B cell (primary cell): ENCODE data around the gene TRNP1. TPM values are rescaled to one million over a fixed set of nuclear protein-coding genes. Genes with fewer than 3 reads are reported as not detected.

Source experiments
- ATAC-seq: fragments of 200-7000 bp; cut with Tn5 transposase; one replicate; pipeline ENCODE4 v1.10.0; 2021; ENCODE audit warnings: low read depth, mild to moderate bottlenecking, moderate number of reproducible peaks, moderate library complexity
- CTCF ChIA-PET: fragments of 350-600 bp; sonication (Branson Sonifier 250); formaldehyde crosslinking; loops from one replicate; lab custom pipeline; 2021; ENCODE audit warnings: antibody characterized with exemption, inconsistent platforms; lab: Charles Lee
- POLR2A ChIA-PET: fragments of 350-600 bp; sonication (Branson Sonifier 250); formaldehyde crosslinking; loops from one replicate; lab custom pipeline; 2021; ENCODE audit warnings: antibody characterized with exemption; lab: Charles Lee
- DNase-seq: peaks from one replicate; pipeline ENCODE4 v3.0.0; 2013
- H2AFZ ChIP-seq: 2 replicates; pipeline ENCODE4 v1.6.1; 2012; ENCODE audit warnings: mild to moderate bottlenecking, low read depth, low read length; ENCODE audit not compliant: insufficient read depth, poor library complexity, severe bottlenecking
- H3K27ac ChIP-seq, 2 donors: 1 replicate in 1 of 2; 2 replicates in 1 of 2; pipeline ENCODE4 v1.5.1; 2012 to 2013; ENCODE audit warnings: low read length in 2 of 2, mild to moderate bottlenecking in 2 of 2, moderate library complexity in 1 of 2
- H3K27me3 ChIP-seq, 4 experiments: fragments of 200-600 bp in 1 of 4; sonication (generic) in 1 of 4; replicated peaks in 1 of 4; 1 replicate in 2 of 4; 2 replicates in 2 of 4; pipeline versions ENCODE4 v1.6.1 to v1.7.0; 2013 to 2016; ENCODE audit warnings: low read length in 3 of 4, mild to moderate bottlenecking in 2 of 4, mixed read lengths in 1 of 4, moderate library complexity in 1 of 4; ENCODE audit not compliant: insufficient read depth in 4 of 4, control insufficient read depth in 3 of 4; ENCODE audit errors: control extremely low read depth in 1 of 4
- H3K36me3 ChIP-seq, 2 experiments: replicated peaks in 1 of 2; 1 replicate in 1 of 2; 2 replicates in 1 of 2; pipeline versions ENCODE4 v1.6.1 to v1.7.1; 2013; ENCODE audit warnings: low read length in 1 of 2; ENCODE audit not compliant: insufficient read depth in 2 of 2, control insufficient read depth in 1 of 2; ENCODE audit errors: control extremely low read depth in 1 of 2, extremely low read depth in 1 of 2
- H3K4me1 ChIP-seq, 2 donors: fragments of 200-600 bp in 1 of 2; sonication (generic) in 1 of 2; 1 replicate in 1 of 2; 2 replicates in 1 of 2; pipeline versions ENCODE4 v1.5.1 to v1.6.1; 2013 to 2017; ENCODE audit warnings: low read length in 2 of 2; ENCODE audit not compliant: control insufficient read depth in 2 of 2, insufficient read depth in 2 of 2
- H3K4me2 ChIP-seq: replicated peaks from 2 replicates; pipeline ENCODE3; 2012; ENCODE audit warnings: mild to moderate bottlenecking, low read depth, low read length; ENCODE audit not compliant: poor library complexity, severe bottlenecking
- H3K4me3 ChIP-seq, 5 experiments: fragments of 200-600 bp in 1 of 5; sonication (generic) in 1 of 5; 1 replicate in 3 of 5; 2 replicates in 2 of 5; pipeline versions ENCODE4 v1.5.1 to v1.7.0; 2011 to 2016; ENCODE audit warnings: low read length in 4 of 5, mild to moderate bottlenecking in 4 of 5, low read depth in 2 of 5, control low read depth in 1 of 5, moderate library complexity in 1 of 5; ENCODE audit not compliant: insufficient read depth in 1 of 5; ENCODE audit errors: control extremely low read depth in 1 of 5, extremely low read depth in 1 of 5
- H3K79me2 ChIP-seq: fragments of 200-600 bp; sonication (generic); one replicate; pipeline ENCODE4 v1.6.0; 2016; ENCODE audit warnings: low read length; ENCODE audit not compliant: control insufficient read depth, insufficient read depth
- H3K9ac ChIP-seq: fragments of 200-600 bp; sonication (generic); 2 replicates; pipeline ENCODE4 v1.6.1; 2017; ENCODE audit warnings: mild to moderate bottlenecking, low read length, moderate library complexity
- H3K9me3 ChIP-seq, 3 donors: one replicate each; pipeline versions ENCODE4 v1.6.1 to v1.7.1; 2013; ENCODE audit warnings: low read length in 2 of 3; ENCODE audit not compliant: control insufficient read depth in 2 of 3, insufficient read depth in 1 of 3; ENCODE audit errors: control extremely low read depth in 1 of 3
- H4K20me1 ChIP-seq: 2 replicates; pipeline ENCODE4 v1.6.0; 2012; ENCODE audit warnings: mild to moderate bottlenecking, low read length; ENCODE audit not compliant: insufficient read depth, control insufficient read depth, poor library complexity, severe bottlenecking
- H3K27ac Mint-ChIP-seq: one replicate; pipeline ENCODE4 v1.8.0; 2021; ENCODE audit warnings: mixed read lengths
- H3K27me3 Mint-ChIP-seq: one replicate; pipeline ENCODE4 v1.8.0; 2021; ENCODE audit warnings: mixed read lengths
- H3K4me1 Mint-ChIP-seq: one replicate; pipeline ENCODE4 v1.8.0; 2021; ENCODE audit warnings: mixed read lengths
- H3K4me3 Mint-ChIP-seq: one replicate; pipeline ENCODE4 v1.8.0; 2021; ENCODE audit warnings: mixed read lengths
- H3K9me3 Mint-ChIP-seq: one replicate; pipeline ENCODE4 v1.8.0; 2022; ENCODE audit warnings: mixed read lengths; ENCODE audit not compliant: insufficient read depth
- EZH2 ChIP-seq: IDR thresholded peaks from 2 replicates; pipeline ENCODE4 v1.6.1; 2012; ENCODE audit warnings: borderline replicate concordance, low read depth, mild to moderate bottlenecking, moderate library complexity, low read length; ENCODE audit not compliant: insufficient read depth, poor library complexity, severe bottlenecking
- WGBS: methylation state at CpG from one replicate; pipeline ENCODE4 v1.1.5; 2013; ENCODE audit warnings: missing lambda C conversion rate; ENCODE audit not compliant: insufficient coverage; 5-methylcytosine and 5-hydroxymethylcytosine counted together
- intact Hi-C: fragments of 100-400 bp; cut with micrococcal nuclease; formaldehyde crosslinking; loops from one replicate; pipeline ENCODE4 v1.10.0; 2022
- polyA plus RNA-seq: library from polyadenylated mRNA; depleted of rRNA; stranded (reverse); fragments of >200 nt; gene quantifications from 2 replicates; pipeline ENCODE4 v1.2.3, GENCODE V29; 2012
- total RNA-seq, 2 donors: library from RNA; stranded (reverse); fragments of 120-200 nt in 1 of 2; gene quantifications; 1 replicate in 1 of 2; 2 replicates in 1 of 2; pipeline versions ENCODE4 v1.2.3 to v1.2.4, GENCODE V29; 2013 to 2022
- TF ChIP-seq, protein P1 (sequence below): fragments of 200-600 bp; IDR thresholded peaks from one replicate; pipeline ENCODE4 v1.8.0; 2022; ENCODE audit warnings: antibody characterized with exemption, mild to moderate bottlenecking

TRNP1 gene
- total and polyA plus RNA-seq, 2 donors (not counting 1 experiment from before 2014, with no cell fraction given), result 0.54 to 2.3 TPM

DNA sequence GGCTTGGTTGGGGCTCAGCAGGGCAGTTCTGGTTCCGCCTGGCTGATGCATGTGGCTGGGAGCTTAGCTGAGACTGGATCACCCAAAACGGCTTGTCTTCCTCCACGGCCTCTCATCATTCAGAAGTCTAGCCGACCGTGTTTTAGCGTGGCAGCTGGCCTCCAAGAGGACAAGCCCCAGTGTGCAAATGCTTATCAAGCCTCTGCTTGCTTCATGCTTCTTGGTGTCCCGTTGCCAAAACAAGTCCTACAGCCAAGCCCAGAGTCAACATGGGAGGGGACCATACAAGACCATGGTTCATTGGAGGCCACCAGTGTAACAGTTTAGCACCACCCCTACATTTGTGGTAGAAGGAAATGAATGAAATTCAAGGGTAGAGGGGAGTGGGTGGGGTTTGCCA, 22.7 kb upstream of the TRNP1 start:
- H3K4me3 ChIP-seq, result no peak overlapping the region
- ChIA-PET POLR2A (no interaction called here), CTCF (no interaction called here)
- H4K20me1 ChIP-seq, result no peaks in the 10 kb centered on the region
- intact Hi-C loops, result no loop called here
- no peak for TF ChIP-seq EZH2
- TF ChIP-seq, protein P1, sequence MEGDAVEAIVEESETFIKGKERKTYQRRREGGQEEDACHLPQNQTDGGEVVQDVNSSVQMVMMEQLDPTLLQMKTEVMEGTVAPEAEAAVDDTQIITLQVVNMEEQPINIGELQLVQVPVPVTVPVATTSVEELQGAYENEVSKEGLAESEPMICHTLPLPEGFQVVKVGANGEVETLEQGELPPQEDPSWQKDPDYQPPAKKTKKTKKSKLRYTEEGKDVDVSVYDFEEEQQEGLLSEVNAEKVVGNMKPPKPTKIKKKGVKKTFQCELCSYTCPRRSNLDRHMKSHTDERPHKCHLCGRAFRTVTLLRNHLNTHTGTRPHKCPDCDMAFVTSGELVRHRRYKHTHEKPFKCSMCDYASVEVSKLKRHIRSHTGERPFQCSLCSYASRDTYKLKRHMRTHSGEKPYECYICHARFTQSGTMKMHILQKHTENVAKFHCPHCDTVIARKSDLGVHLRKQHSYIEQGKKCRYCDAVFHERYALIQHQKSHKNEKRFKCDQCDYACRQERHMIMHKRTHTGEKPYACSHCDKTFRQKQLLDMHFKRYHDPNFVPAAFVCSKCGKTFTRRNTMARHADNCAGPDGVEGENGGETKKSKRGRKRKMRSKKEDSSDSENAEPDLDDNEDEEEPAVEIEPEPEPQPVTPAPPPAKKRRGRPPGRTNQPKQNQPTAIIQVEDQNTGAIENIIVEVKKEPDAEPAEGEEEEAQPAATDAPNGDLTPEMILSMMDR, result no peak
- Mint-ChIP-seq H3K27ac (no peak overlapping the region), H3K27me3 (peaks cover 25% of the 10 kb centered on the region), H3K4me1 (no peaks in the 10 kb centered on the region), H3K9me3 (no peaks in the 10 kb centered on the region), H3K4me3 (no peak overlapping the region)
- WGBS, result 94% methylated on average over 6 of the region's 7 CpGs
- no peak overlapping the region for H3K27ac ChIP-seq
- no peak overlapping the region for H3K4me2 ChIP-seq
- DNase-seq (no peak), ATAC-seq (no peak)
- no peaks in the 10 kb centered on the region for H3K9me3 ChIP-seq
- H3K79me2 ChIP-seq, result no peaks in the 10 kb centered on the region
- H3K4me1 ChIP-seq, result no peaks in the 10 kb centered on the region
- H3K9ac ChIP-seq, result no peak overlapping the region
- H3K36me3 ChIP-seq, result no peaks in the 10 kb centered on the region
- H3K27me3 ChIP-seq, result peaks cover 0 to 15% (median 1%) of the 10 kb centered on the region in 4 experiments
- no peak overlapping the region for H2AFZ ChIP-seq

DNA sequence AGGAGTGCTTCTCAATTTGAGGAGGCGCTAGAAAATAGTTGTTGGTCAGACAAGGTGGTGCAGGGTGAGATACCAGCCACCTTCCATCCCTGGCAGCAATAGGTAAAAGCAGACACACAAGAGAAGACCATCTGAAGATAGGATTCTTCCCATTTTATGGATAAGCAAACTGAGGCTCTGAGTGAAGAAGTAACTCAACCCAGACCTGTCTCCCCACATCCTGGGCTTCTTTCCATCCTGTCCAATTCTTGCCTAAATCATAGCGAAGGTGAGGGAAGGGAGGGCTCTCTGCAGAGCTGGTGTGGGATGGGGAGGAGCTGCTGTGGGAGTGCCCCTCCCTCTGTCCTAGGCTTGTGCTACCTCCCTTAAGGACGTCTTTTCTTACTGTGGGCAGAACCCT, 21.9 kb upstream of the TRNP1 start:
- POLR2A ChIA-PET, result no interaction called here
- H3K4me3 ChIP-seq, result no peak overlapping the region
- no peaks in the 10 kb centered on the region for H3K36me3 ChIP-seq
- H3K27me3 ChIP-seq, result peaks cover 0 to 15% (median 1%) of the 10 kb centered on the region in 4 experiments
- WGBS, result 93% methylated on average over 2 of the region's 3 CpGs
- TF ChIP-seq, protein P1, result no peak
- no peak for TF ChIP-seq EZH2
- ATAC-seq (no peak), DNase-seq (no peak)
- H3K9me3 ChIP-seq, result no peaks in the 10 kb centered on the region
- H4K20me1 ChIP-seq, result no peaks in the 10 kb centered on the region
- H3K9me3 Mint-ChIP-seq, result no peaks in the 10 kb centered on the region
- H2AFZ ChIP-seq, result no peak overlapping the region
- H3K27me3 Mint-ChIP-seq, result peaks cover 23% of the 10 kb centered on the region
- no peak overlapping the region for H3K9ac ChIP-seq
- no peak overlapping the region for H3K27ac ChIP-seq
- CTCF ChIA-PET, result no interaction called here
- no peaks in the 10 kb centered on the region for H3K4me1 Mint-ChIP-seq
- no peaks in the 10 kb centered on the region for H3K4me1 ChIP-seq
- no peaks in the 10 kb centered on the region for H3K79me2 ChIP-seq
- H3K4me3 Mint-ChIP-seq, result no peak overlapping the region
- no peak overlapping the region for H3K27ac Mint-ChIP-seq
- intact Hi-C loops, result no loop called here
- no peak overlapping the region for H3K4me2 ChIP-seq
